PC-3 (cell line): ENCODE results near the gene TFB2M. TPM values are rescaled to one million over a fixed set of nuclear protein-coding genes. Genes with fewer than 3 reads are reported as not detected.

Experiments used
- ATAC-seq: fragments of 200-7000 bp; cut with Tn5 transposase; 2 replicates; pipeline ENCODE4 v1.9.1; 2020; ENCODE audit warnings: mild to moderate bottlenecking, moderate library complexity
- BruUV-seq: library from RNA; stranded (reverse); fragments of 400-500 nt; replicated peaks from 2 replicates; lab custom pipeline; 2021; lab: Mats Ljungman, UMichigan
- CTCF ChIA-PET: fragments of 300-600 bp; sonication (Branson Sonifier 250); formaldehyde crosslinking; loops from one replicate; lab custom pipeline; 2022; ENCODE audit warnings: antibody characterized with exemption; lab: Charles Lee
- POLR2A ChIA-PET: fragments of 300-600 bp; sonication (Branson Sonifier 250); formaldehyde crosslinking; loops from one replicate; lab custom pipeline; 2022; ENCODE audit warnings: antibody characterized with exemption; ENCODE audit not compliant: unreplicated experiment; lab: Charles Lee
- DNase-seq: peaks from one replicate; pipeline ENCODE4 v3.0.0-alpha.2; 2015
- H2AFZ ChIP-seq: fragments of 300-600 bp; sonication (generic); 2 replicates; pipeline ENCODE4 v1.6.0; 2016; ENCODE audit warnings: antibody characterized with exemption, low read length
- H3F3A ChIP-seq: fragments of 300-600 bp; sonication (generic); one replicate; pipeline ENCODE4 v1.6.0; 2017; ENCODE audit warnings: antibody characterized with exemption, low read length, control low read depth, mild to moderate bottlenecking; ENCODE audit not compliant: unreplicated experiment
- H3K27ac ChIP-seq: fragments of 300-600 bp; sonication (generic); 2 replicates; pipeline ENCODE4 v1.5.1; 2016; ENCODE audit warnings: mild to moderate bottlenecking, low read length
- H3K27me3 ChIP-seq: fragments of 300-600 bp; sonication (generic); 2 replicates; pipeline ENCODE4 v1.6.1; 2016; ENCODE audit warnings: low read length, mixed read lengths
- H3K36me3 ChIP-seq: fragments of 300-600 bp; sonication (generic); 2 replicates; pipeline ENCODE4 v1.6.1; 2016; ENCODE audit warnings: low read depth, mixed run types, low read length, mixed read lengths
- H3K4me1 ChIP-seq: fragments of 300-600 bp; sonication (generic); 2 replicates; pipeline ENCODE4 v1.5.1; 2016; ENCODE audit warnings: low read length; ENCODE audit not compliant: insufficient read depth
- H3K4me2 ChIP-seq: fragments of 300-600 bp; sonication (generic); 2 replicates; pipeline ENCODE4 v1.6.0; 2016; ENCODE audit warnings: low read length
- H3K4me3 ChIP-seq: fragments of 300-600 bp; sonication (generic); 2 replicates; pipeline ENCODE4 v1.5.1; 2016; ENCODE audit warnings: mild to moderate bottlenecking, low read length, mixed read lengths
- H3K79me2 ChIP-seq: fragments of 300-600 bp; sonication (generic); 2 replicates; pipeline ENCODE4 v1.6.1; 2017; ENCODE audit warnings: low read length, mixed read lengths
- H3K9ac ChIP-seq: fragments of 300-600 bp; sonication (generic); 2 replicates; pipeline ENCODE4 v1.6.0; 2016; ENCODE audit warnings: mild to moderate bottlenecking, low read length
- H3K9me2 ChIP-seq: fragments of 300-600 bp; sonication (generic); replicated peaks from 2 replicates; pipeline ENCODE4 v1.6.1; 2016; ENCODE audit warnings: mixed run types, low read length, mixed read lengths
- H3K9me3 ChIP-seq: fragments of 300-600 bp; sonication (generic); 2 replicates; pipeline ENCODE4 v1.6.1; 2016; ENCODE audit warnings: low read length, mixed read lengths
- H4K20me1 ChIP-seq: fragments of 300-600 bp; sonication (generic); 2 replicates; pipeline ENCODE4 v1.6.1; 2016; ENCODE audit warnings: low read length, mixed read lengths
- EZH2 ChIP-seq: fragments of 300-600 bp; sonication (generic); IDR thresholded peaks from one replicate; pipeline ENCODE4 v1.6.1; 2017; ENCODE audit warnings: antibody characterized with exemption, mild to moderate bottlenecking, low read length; ENCODE audit not compliant: unreplicated experiment
- EZH2phosphoT487 ChIP-seq: fragments of 300-600 bp; sonication (generic); IDR thresholded peaks from 2 replicates; pipeline ENCODE4 v1.6.1; 2018; ENCODE audit warnings: mild to moderate bottlenecking, antibody characterized with exemption, low read length, borderline replicate concordance
- intact Hi-C: fragments of 100-400 bp; cut with micrococcal nuclease; formaldehyde crosslinking; loops from 2 replicates; pipeline ENCODE4 v1.9.0; 2023
- total RNA-seq: library from RNA; depleted of rRNA; stranded (reverse); fragments of >200 nt; gene quantifications from 2 replicates; pipeline ENCODE4 v1.2.3, GENCODE V29; 2014
- TF ChIP-seq, protein P1 (sequence below): fragments of 300-600 bp; sonication (generic); conservative IDR thresholded peaks from 2 replicates; pipeline ENCODE4 v1.5.1; 2017; ENCODE audit warnings: antibody characterized with exemption, low read depth, mild to moderate bottlenecking, low read length

Gene TFB2M
- total RNA-seq, 1 experiment from 2014 or later = 47.0 TPM

GRCh38 chr1:246597971-246598370 lies 31.9 kb upstream of the TFB2M start:
- DNase-seq (no peak), ATAC-seq (no peak)
- ChIA-PET POLR2A (interaction anchor here (0.7 kb wide), 1 partner anchor 43 kb away, joined by 3 read pairs; no protein-coding TSS in a partner anchor), CTCF (no interaction called here)
- Histone ChIP-seq H4K20me1 (no peaks in the 10 kb centered on the region), H3K9ac (peak overlapping the region; percentile 39), H3K9me3 (peaks cover 3% of the 10 kb centered on the region; the same call in 1 of the 2 replicates), H3F3A (no peaks in the 10 kb centered on the region), H3K4me3 (no peak overlapping the region), H3K4me1 (peaks cover 18% of the 10 kb centered on the region), H3K79me2 (peaks cover 27% of the 10 kb centered on the region), H3K36me3 (peaks cover 12% of the 10 kb centered on the region), H2AFZ (no peak overlapping the region), H3K27ac (peak overlapping the region; percentile 79), H3K27me3 (no peaks in the 10 kb centered on the region), H3K9me2 (no peaks in the 10 kb centered on the region), H3K4me2 (peak overlapping the region; percentile 9; the same call in 1 of the 2 replicates)
- no TSS peak for BruUV-seq
- TF ChIP-seq, protein P1, sequence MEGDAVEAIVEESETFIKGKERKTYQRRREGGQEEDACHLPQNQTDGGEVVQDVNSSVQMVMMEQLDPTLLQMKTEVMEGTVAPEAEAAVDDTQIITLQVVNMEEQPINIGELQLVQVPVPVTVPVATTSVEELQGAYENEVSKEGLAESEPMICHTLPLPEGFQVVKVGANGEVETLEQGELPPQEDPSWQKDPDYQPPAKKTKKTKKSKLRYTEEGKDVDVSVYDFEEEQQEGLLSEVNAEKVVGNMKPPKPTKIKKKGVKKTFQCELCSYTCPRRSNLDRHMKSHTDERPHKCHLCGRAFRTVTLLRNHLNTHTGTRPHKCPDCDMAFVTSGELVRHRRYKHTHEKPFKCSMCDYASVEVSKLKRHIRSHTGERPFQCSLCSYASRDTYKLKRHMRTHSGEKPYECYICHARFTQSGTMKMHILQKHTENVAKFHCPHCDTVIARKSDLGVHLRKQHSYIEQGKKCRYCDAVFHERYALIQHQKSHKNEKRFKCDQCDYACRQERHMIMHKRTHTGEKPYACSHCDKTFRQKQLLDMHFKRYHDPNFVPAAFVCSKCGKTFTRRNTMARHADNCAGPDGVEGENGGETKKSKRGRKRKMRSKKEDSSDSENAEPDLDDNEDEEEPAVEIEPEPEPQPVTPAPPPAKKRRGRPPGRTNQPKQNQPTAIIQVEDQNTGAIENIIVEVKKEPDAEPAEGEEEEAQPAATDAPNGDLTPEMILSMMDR = no peak
- TF ChIP-seq EZH2phosphoT487 = no peak
- TF ChIP-seq EZH2 = no peak
- intact Hi-C loops = loop anchor here (1.0 kb wide), 1 partner anchor 32 kb away; the partner anchor contains the start of genes CNST and TFB2M

GRCh38 chr1:246597340-246597739 lies 31.3 kb upstream of the TFB2M start:
- Histone ChIP-seq H3K79me2 (peaks cover 25% of the 10 kb centered on the region), H4K20me1 (no peaks in the 10 kb centered on the region), H3K4me2 (peak overlapping the region; percentile 37), H3K4me1 (peaks cover 18% of the 10 kb centered on the region), H3K4me3 (0 out of 2 replicates have a peak overlapping the region, but pooled peaks have one; percentile 2), H3K9ac (peak overlapping the region; percentile 39), H3K27me3 (no peaks in the 10 kb centered on the region), H2AFZ (no peak overlapping the region; the same call in 1 of the 2 replicates), H3K27ac (peak overlapping the region; percentile 79), H3K36me3 (peaks cover 11% of the 10 kb centered on the region; the same call in 1 of the 2 replicates), H3F3A (no peaks in the 10 kb centered on the region), H3K9me3 (no peaks in the 10 kb centered on the region), H3K9me2 (no peaks in the 10 kb centered on the region)
- POLR2A ChIA-PET = interaction anchor here (0.7 kb wide), 1 partner anchor 42 kb away, joined by 3 read pairs; no protein-coding TSS in a partner anchor
- CTCF ChIA-PET = no interaction called here
- no TSS peak for BruUV-seq
- intact Hi-C loops = loop anchor here (1.0 kb wide), 1 partner anchor 31 kb away; the partner anchor contains the start of genes CNST and TFB2M
- DNase-seq = peak; percentile 98
- ATAC-seq = peak; percentile 99
- TF ChIP-seq, protein P1 = no peak
- no peak for TF ChIP-seq EZH2phosphoT487
- no peak for TF ChIP-seq EZH2

DNA sequence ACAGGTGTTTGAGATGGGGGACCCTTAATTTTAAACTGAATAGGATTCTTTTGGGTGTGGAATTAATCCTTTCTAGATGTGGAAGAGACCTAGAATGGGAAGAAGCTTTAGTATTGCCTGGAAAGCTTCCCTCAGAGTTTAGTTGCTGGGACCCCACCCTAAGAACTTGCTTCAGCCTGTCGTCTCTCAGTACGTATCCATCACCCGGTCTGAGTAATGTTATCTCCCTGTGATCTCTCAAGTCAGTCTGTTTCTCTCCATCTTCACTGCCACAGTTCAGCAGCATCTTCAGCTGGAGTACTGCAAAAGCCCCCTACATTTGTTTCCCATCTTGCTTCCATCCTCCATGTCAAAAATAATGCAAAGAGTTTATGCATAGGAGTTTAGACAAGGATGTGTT lies 29.1 kb upstream of the TFB2M start:
- Histone ChIP-seq H3F3A (no peaks in the 10 kb centered on the region), H3K9ac (no peak overlapping the region), H3K9me2 (no peaks in the 10 kb centered on the region), H3K4me1 (peaks cover 18% of the 10 kb centered on the region), H3K27ac (no peak overlapping the region), H4K20me1 (no peaks in the 10 kb centered on the region), H3K4me2 (no peak overlapping the region), H3K4me3 (no peak overlapping the region), H3K9me3 (no peaks in the 10 kb centered on the region), H3K27me3 (no peaks in the 10 kb centered on the region), H3K79me2 (peaks cover 30% of the 10 kb centered on the region), H2AFZ (no peak overlapping the region), H3K36me3 (peaks cover 11% of the 10 kb centered on the region; the same call in 1 of the 2 replicates)
- ATAC-seq = no peak
- ChIA-PET POLR2A (interaction anchor here (0.7 kb wide), 1 partner anchor 13 kb away, joined by 5 read pairs; no protein-coding TSS in a partner anchor), CTCF (no interaction called here)
- DNase-seq = no peak
- no peak for TF ChIP-seq EZH2phosphoT487
- TF ChIP-seq, protein P1 = no peak
- TF ChIP-seq EZH2 = no peak
- BruUV-seq = no TSS peak
- intact Hi-C loops = no loop called here
